HG02571 (cell line): ENCODE data around the gene PRKACA.

ENCODE experiments used
- ATAC-seq: cut with Tn5 transposase; IDR thresholded peaks from one replicate; pipeline ENCODE4 v1.9.1; 2021; ENCODE audit warnings: mild to moderate bottlenecking, moderate library complexity; ENCODE audit not compliant: unreplicated experiment

The PRKACA gene

DNA sequence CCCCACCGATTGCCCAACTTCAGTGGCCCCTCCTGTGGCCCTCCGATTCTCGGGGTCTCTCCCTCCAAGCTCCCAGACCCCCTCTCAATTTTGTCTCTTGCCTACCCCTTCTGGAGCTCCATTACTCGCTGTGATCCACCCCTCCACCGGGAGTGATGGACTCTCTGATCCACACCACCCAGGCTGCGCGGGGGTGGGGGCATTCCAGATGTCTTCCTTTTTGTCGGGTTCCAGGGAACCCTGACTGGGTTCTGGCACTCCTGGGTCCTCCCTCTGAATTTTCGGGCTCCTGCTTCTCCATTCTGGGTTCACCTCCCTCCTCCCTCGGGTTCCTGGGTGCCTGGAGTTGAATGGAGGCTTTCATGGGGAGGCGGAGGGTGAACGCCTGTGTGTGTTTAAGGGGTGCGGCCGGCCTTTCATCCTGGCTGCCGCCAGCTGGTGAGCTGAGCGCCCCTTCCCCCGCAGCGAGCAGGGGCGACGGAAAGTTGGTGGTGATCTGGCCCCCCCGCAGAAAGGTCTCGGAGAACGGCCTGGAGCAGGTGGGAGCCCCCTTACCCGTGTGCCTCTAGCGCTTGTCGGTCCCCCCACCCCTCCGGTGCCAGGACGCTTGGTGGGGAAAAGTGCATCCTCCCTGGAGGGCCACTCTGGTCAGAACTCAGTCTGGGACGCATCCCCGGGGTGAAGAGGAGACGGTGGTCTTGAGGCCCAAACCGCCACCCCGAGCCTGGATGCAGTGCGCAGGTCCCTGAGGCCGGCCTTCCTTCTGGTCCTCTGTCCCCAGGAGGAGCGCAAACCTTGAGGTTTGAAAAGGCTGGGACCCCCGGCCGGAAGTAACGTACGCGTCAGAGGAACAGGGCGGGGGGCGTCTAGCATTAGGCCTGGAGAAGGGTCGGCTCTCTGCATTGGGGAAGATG is 43.4 kb downstream of the PRKACA start:
- ATAC-seq = no peak

DNA sequence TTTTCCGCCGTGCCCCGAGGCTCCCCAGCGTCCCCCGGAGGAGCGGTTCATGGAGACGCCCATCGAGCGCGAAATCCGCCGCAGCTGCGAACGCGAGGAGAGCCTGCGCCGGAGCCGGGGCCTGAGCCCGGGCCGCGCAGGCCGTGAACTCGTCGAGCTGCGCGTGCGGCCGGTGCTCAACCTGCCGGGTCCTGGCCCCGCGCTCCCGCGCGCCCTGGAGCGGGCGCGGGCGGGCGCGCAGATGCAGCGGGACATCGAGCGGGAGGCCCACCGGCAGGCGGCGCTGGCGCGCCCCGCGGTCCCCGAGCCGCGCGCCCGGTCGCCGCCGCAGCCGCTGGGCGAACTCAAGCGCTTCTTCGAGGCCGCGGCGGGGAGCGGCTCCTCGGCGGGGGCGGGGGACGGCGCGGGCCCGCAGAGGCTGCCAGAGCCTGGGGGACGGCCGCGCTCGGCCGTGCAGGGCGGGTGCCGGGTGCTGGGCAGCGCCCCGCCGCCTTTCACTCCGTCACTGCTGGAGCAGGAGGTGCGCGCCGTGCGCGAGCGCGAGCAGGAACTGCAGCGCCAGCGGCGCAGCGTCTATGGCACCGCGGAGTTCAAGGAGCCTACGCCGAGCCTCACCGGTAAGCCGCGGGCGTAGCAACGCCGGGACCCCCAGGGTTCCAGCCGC is 44.2 kb downstream of the PRKACA start:
- peak; percentile 49 for ATAC-seq

DNA sequence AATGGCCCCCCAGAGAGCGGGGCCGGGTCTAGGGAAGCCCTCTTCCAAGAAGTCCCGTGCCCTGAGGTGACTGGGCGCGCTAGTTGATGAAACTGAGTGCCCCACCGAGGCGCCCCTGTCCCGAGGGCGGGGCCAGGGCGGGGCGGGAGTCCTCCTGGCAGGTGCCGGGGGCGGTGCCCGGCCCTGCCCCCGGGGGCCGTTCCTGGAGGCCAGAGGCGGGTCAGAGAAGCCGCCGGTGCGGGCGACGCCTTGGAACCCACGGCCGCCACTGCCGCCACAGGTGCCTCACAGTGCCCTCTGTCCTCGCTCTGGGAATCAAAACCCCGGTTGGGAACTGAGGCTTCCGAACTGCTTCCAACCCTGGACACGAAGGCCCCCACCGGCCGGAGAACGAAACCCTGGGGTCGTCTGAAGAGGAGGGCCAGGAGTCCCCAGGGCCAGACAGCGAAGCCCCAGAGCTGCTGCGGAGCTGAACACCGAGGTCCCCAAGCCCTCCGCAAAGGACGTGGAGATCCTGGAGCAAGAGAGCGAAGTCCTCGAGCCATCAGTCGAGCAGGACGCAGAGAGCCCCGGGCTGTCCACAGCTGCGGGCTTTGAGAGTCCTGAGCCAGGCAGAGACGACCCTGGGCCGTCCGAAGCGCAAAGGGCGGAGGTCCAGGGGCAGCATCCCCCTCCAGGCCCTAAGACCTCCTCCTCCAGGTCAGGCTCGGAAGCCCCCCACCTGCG is 44.9 kb downstream of the PRKACA start, which contains the start of gene MISP3:
MISP3 (plus strand) TSS at position 252 of the 726 bp plus-strand sequence. CDS start 524 bp downstream, outside the sequence.
- no peak for ATAC-seq

DNA sequence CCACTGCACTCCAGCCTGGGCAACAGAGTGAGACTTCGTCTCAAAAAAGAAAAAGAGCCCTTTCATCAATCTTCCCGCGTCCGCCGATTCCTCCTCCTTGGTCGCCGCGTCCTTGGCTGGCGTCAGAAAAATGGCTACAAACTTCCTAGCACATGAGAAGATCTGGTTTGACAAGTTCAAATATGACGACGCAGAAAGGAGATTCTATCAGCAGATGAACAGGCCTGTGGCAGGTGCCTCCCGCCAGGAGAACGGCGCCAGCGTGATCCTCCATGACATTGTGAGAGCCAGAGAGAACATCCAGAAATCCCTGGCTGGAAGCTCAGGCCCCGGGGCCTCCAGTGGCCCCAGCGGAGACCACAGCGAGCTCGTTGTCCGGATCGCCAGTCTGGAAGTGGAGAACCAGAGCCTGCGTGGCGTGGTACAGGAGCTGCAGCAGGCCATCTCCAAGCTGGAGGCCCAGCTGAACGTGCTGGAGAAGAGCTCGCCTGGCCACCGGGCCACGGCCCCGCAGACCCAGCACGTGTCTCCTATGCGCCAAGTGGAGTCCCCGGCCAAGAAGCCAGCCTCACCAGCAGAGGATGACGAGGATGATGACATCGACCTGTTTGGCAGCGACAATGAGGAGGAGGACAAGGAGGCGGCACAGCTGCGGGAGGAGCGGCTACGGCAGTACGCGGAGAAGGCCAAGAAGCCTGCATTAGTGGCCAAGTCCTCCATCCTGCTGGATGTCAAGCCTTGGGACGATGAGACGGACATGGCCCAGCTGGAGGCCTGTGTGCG is 47.1 kb downstream of the PRKACA start:
- ATAC-seq = no peak

DNA sequence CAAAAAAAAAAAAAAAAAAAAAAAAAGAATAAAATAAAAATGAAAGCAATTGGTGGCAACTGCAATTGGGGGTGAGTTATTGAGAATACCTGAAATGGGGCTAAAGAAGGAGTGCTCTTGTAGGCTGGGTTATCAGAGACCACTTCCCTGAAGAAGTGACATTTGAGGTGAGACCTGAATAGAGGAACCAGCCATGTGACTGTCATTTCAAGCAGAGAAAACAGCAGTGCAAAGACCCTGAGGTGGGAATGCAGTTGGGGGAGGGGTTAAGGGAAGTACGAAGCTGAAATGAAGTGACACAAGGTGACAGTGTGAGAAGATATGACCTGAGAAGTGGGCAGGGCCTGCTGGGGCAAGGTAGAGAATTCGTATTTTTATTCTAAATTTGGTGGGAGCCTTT is 51.4 kb downstream of the PRKACA start:
- no peak for ATAC-seq

DNA sequence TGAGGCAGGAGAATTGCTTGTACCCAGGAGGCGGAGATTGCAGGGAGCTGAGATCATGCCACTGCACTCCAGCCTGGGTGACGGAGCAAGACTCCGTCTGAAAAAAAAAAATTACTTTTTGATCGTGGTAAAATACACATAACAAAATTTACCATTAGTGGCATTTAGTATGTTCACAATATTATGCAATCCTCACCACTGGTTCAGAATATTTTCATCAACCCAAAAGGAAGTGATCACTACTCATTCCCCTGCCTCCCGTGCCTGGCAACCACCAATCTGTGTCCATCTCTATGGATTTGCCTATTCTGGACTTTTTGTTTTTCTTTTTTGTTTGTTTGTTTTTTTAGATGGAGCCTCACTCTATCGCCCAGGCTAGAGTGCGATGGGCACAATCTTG is 54.5 kb downstream of the PRKACA start:
- no peak for ATAC-seq

DNA sequence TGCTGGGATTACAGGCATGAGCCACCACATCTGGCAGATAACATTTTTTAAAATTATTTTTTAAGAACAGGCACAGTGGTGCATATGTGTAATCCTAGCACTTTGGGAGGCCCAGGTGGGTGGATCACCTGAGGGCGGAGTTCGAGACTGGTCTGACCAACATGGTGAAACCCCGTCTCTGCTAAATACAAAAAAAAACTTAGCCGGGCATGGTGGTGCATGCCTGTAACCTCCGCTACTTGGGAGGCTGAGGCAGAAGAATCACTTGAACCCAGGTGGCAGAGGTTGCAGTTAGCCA is 55.1 kb downstream of the PRKACA start:
- ATAC-seq = no peak

DNA sequence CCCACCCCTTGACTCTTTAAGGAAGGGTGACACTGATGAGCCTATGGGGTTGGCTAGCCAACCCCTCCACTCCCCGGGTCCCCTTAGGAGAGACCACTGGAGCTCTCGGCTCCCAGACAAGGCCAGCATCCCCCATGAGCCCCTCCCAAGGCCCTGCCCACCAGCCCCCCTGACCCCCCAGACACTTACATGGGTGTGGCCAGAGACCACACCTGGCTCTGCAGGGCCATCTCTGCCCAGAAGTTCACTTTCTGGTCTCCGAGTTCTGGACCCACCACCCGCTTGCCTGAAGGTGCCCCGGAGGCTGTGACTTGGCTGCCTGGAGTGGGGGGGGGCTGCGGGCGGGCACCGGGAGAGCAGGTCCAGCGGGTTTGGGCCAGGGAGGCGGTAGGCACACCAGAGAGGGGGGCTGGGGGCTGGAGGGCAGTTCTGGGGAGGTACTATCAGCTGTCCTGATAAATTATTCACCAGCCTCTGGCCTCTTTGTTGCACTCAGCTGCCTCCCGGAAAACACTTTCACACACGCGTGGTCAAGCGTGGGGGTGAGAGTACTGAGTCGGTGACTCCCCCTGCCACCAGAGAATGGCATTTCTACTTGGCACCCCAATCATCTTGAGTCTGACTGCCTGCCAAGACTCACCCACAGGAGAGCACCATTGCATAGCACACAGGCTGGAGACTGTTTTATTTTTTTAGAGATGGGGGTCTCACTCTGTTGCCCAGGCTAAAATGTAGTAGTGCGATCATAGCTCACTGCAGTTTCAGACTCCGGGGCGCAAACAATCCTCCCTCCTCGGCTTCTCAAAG is 55.6 kb downstream of the PRKACA start, which contains the start of gene PALM3:
PALM3 (minus strand) TSS at position 326 of the 807 bp plus-strand sequence; CDS start at position 230, 96 bp downstream.
- ATAC-seq = no peak

DNA sequence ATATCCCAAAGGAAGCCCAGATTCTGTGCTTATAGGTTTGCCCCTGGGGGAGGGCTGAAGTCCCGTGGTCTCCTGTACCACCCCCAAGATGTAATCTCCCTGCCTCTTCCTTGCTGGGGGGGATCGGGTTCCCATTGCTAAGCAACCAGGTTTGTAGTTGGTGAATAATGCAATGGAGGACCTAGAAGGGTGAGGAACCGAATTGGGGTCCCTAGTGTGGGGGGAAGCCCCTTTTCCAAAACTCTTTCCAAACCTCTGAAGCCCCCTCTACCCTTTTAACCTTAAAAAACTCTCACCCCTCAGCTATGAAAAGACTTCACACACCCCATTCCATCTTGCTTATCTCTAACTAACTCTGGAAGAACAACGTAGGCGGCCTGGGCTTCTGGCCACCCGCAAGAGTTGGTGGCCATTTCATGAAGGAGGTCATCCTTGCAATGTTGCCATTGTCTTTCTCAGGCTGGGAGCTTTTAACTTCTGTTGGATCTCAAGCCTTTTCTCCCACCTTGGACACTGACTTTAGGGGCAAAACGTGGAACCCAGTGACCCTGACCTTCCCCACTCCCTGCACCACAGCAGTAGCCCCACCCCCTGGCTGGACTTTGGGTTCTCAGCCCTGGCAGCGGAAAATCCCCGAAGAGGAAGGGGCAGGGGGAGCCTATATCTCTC is 56.3 kb downstream of the PRKACA start:
- ATAC-seq = no peak

DNA sequence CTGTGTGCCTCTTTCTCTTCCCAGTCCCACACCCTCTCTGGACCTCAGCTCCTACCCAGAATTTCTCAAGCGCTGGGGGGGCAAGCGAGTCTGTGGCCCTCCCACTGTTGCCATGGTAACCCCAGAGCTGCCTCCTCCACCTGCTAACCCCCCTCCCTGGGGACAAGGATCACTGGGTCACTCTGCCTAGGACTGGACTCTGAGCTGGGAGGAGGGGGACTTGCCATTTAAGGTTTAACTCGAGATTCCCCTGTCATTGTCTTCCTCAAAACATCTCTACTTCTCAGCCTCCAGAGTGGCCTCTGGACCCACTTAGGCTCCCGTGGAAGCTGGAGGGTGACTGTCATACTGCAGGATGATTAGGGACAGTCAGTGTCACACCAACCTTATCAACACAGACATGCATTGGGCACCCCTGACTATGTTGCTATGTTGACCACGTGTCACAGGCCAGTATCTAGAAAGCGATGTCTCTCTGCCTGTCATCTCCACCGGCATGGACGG is 57.9 kb downstream of the PRKACA start:
- no peak for ATAC-seq

DNA sequence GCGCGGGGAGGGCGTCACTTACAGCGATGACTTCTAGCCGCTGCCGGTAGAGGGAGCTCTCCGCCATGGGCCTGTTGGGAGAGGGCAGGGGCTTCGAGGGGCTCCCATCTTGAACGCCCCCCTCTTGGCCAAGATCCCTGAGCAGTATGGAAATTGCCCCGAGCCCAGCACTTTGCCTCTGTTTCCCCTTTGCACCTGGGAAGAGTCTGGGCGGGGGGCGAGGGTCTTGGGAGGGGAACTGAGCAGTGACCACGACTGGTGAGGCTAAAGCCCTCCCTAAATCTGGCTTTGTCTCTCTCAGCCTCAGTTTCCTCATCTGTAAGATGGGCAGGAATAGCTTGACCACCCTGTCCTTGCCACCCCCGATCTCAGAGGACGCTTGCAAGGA is 58.5 kb downstream of the PRKACA start:
- ATAC-seq = no peak

DNA sequence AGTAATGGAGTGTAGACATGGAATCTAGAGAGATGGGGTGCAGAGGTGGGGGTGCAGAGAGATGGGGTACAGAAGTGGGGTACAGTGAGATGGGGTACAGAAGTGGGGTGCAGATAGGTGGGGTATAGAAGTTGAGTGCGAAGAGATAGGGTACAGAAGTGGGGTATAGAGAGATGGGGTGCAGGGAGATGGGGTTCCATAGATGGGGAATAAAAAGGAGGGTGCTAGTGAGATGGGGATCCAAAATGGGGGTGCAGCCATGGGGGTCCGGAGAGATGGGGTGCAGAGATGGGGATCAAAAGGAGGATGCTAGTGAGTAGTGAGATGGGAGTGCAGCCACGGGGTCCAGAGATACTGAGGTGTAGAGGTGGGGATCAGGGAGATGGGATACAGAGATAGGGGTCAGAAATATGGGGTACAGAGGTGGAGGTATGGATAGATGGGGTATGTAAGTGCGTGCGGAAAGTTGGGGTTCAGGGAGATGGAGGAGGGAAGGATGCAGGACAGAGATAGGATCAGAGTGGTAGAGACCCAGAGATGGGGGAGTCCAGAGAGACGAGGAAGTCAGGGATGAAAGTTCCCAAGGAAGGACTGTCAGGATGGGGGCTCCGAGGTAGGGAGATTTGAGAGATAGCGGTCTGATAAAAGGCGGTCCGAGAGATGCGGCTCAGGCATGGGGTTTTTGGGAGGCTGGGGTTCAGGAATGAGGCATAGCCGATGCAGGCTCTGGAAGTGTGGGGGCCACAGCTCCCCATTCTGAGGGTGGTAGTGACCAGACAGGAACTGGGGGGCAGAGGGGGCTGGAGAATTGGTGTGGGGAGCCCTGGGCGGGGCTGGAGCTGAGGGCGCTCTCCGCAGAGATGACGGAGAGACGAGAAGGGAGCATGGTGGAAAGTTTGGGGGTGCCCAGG is 59.1 kb downstream of the PRKACA start:
- no peak for ATAC-seq

DNA sequence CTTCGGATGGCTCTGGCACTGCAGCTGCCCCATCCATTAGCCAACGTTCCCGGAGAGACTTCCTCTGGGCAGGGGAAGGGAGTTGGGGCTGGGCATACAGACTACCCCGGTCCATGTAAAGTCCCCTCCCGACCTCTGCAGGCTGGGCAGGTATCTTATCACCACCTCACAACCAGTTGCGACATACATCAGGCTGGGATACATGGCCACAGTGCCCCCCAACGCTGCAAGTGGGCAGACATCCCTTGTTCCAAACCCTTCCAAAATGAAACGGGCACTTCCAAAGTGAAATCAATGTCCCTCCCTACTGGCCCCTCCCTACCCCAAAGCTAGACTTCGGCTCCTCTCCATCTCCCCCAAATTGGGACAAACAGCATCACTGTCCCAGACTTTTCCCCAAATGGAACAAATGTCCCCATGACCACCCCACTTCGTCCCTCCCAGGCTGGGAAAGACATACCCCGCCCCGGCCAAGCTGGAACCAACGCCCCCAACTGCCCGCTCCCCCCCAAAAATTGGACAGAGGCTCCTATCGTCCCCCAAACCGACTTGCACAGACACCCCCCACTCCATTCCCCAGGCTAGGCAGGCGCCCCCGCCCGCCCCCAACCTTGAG is 60.7 kb downstream of the PRKACA start:
- no peak for ATAC-seq

DNA sequence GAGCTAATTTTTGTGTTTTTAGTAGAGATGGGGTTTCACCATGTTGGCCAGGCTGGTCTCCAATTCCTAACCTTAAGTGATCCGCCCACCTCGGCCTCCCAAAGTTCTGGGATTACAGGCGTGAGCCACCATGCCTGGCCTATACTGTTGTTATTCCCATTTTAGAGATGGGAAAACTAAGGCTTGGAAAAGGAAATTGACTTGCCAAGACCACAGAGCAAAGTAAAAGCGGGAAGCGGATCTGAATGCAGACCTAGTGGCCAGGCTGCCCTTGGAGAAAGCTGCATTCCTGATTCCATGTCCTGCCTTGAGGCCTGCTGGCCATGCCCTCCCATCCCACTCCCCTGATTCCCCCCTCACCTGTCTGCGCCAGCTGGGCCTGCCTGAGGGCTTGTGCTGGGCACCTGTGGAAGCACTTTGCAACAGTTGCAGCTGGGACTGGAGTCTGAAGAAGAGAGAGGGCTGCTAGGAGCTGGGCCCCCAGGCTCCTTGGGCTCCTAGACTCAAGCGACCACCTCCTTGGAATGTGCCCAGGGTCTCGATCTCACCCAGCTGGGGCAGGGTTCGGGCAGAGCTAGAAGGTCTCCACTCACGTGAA is 61.4 kb downstream of the PRKACA start:
- ATAC-seq = no peak

DNA sequence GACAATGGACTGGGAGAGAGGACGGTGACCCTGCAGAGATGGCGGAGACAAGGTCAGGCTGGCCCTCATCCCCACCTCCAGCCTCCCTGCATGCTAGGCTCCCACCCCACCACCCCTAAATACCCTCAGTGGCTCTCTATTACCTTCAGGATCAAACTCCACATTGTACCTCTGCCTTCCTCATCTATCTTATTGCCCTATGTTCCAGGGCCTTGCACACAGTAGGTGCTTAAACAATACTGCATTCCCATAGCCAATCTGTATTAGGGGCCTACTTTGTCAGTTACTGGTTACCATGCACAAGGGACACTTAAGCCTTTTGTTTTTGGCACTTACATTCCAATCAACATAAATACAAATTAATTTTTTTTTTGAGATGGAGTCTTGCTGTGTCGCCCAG is 62.2 kb downstream of the PRKACA start:
- no peak for ATAC-seq

DNA sequence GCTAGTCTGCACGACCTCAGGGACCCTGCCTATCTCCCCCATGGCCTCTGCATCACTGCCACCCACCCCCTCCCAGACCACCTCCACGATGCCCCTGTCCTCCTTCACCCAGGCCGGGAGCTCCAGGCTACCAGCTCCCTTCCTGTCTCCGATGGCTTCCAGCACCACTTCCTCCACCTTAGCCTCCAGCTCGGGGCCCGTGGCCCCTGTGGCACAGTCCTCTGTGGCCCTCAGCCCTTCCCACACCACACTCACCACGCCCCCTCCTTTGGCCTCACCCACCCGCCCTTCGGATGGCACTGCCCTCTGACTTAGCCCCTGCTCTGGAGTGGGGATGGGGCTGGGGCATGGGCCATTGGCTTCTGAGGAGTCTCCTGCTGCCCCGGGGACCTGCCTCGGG is 62.8 kb downstream of the PRKACA start:
- ATAC-seq = no peak

DNA sequence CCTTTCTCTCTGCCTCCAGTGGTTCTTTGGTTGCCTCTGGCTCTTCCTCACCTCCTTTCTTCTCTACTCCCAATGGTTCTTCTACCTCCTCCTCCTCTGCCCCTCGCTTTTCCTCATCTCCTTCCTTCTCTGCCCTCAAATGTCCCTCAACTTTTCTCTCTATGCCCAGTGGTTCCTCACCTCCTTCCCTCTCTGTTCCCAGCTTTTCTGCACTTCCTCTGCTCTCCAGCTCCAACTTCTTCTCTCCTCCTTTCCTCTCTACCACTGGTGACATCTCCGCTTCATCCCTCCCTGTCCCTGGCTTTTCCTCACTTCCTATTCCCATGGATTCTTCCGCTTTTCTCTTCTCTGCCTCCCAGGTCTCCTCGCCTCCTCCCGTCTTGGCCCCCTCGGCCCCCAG is 63.5 kb downstream of the PRKACA start:
- no peak for ATAC-seq
